CD1c-positive myeloid dendritic cell (primary cell): ENCODE measurements around the gene NUBP1.
"Not testable (repeated sequence)": the region's sequence is repeated elsewhere in the genome, so short reads cannot be mapped to it uniquely, and the experiment has no call there.

Experiments used
- DNase-seq: peaks from one replicate; pipeline ENCODE4 v3.0.0-alpha.2; 2016; ENCODE audit errors: extremely low spot score

NUBP1 gene

GRCh38 chr16:10751291-10751697, 7.7 kb downstream of the NUBP1 start:
- DNase-seq, result peak; percentile 46

GRCh38 chr16:10752843-10753523, 9.3 kb downstream of the NUBP1 start:
- peak; percentile 95 for DNase-seq

GRCh38 chr16:10753670-10754069, 10.0 kb downstream of the NUBP1 start:
- no peak for DNase-seq

GRCh38 chr16:10754941-10755340, 11.3 kb downstream of the NUBP1 start:
- DNase-seq, result peak; percentile 56

- no peak for DNase-seq
Observed at GRCh38 chr16:10756574-10756973, 12.9 kb downstream of the NUBP1 start.

- DNase-seq, result peak; percentile 33
Observed at GRCh38 chr16:10760858-10761257, 17.2 kb downstream of the NUBP1 start.

GRCh38 chr16:10761373-10761772, 17.7 kb downstream of the NUBP1 start:
- peak; percentile 63 for DNase-seq

- no peak for DNase-seq
Observed at GRCh38 chr16:10762336-10763016, 18.8 kb downstream of the NUBP1 start.

GRCh38 chr16:10763456-10763855, 19.8 kb downstream of the NUBP1 start:
- no peak for DNase-seq

- DNase-seq, result no peak
Observed at GRCh38 chr16:10765772-10766171, 22.1 kb downstream of the NUBP1 start.

GRCh38 chr16:10767127-10767526, 23.5 kb downstream of the NUBP1 start:
- DNase-seq, result no peak

GRCh38 chr16:10769381-10769780, 25.7 kb downstream of the NUBP1 start:
- DNase-seq, result no peak

GRCh38 chr16:10770907-10771306, 27.3 kb downstream of the NUBP1 start:
- DNase-seq, result peak; percentile 60

GRCh38 chr16:10776280-10776679, 32.6 kb downstream of the NUBP1 start:
- no peak for DNase-seq

GRCh38 chr16:10776923-10777322, 33.3 kb downstream of the NUBP1 start:
- DNase-seq, result not testable (repeated sequence)

- DNase-seq, result no peak
Observed at GRCh38 chr16:10777356-10777755, 33.7 kb downstream of the NUBP1 start.

GRCh38 chr16:10779908-10780307, 36.3 kb downstream of the NUBP1 start:
- DNase-seq, result not testable (repeated sequence)

GRCh38 chr16:10780628-10781027, 37.0 kb downstream of the NUBP1 start:
- DNase-seq, result no peak

GRCh38 chr16:10782628-10783027, 39.0 kb downstream of the NUBP1 start:
- DNase-seq, result no peak

GRCh38 chr16:10787304-10787703, 43.7 kb downstream of the NUBP1 start:
- no peak for DNase-seq

- DNase-seq, result not testable (repeated sequence)
Observed at GRCh38 chr16:10788630-10789029, 45.0 kb downstream of the NUBP1 start.

- DNase-seq, result no peak
Observed at GRCh38 chr16:10791048-10791447, 47.4 kb downstream of the NUBP1 start.

- DNase-seq, result peak; percentile 44
Observed at GRCh38 chr16:10799736-10800135, 56.1 kb downstream of the NUBP1 start.
